Measurements from ENCODE around the gene LRRFIP1. TPM values are rescaled to one million over a fixed set of nuclear protein-coding genes. Genes with fewer than 3 reads are reported as not detected.

LRRFIP1 gene
- total and polyA plus RNA-seq, 10 of the 15 experiments (the other 5 are each of a cell fraction or from before 2014, with no cell fraction given) = 36.2 to 120 (median 74.3) TPM

- TF ChIP-seq RUNX3 (IDR thresholded peaks at IDR 0.05; ENCODE audit: low read length) (no peak), IRF3 (IDR thresholded peaks at IDR 0.05) (no peak), SRF (IDR thresholded peaks at IDR 0.05; ENCODE audit: low read depth in 2 of 2, low read length in 2 of 2) (no peak), WRNIP1 (IDR thresholded peaks at IDR 0.05; ENCODE audit: borderline replicate concordance, low read depth, low read length) (no peak), CTCF (IDR thresholded peaks at IDR 0.05 in 2 of 3, conservative IDR thresholded peaks at IDR 0.05 in 1 of 3; ENCODE audit: control insufficient read depth in 2 of 3, extremely low read depth in 1 of 3, insufficient read depth in 1 of 3, low read depth in 3 of 3, low read length in 3 of 3) (no peak), RELB (IDR thresholded peaks at IDR 0.05; ENCODE audit: low read depth) (no peak), KDM1A (IDR thresholded peaks at IDR 0.05; ENCODE audit: borderline replicate concordance) (no peak), POLR2A (IDR thresholded peaks at IDR 0.05; ENCODE audit: low read depth, low read length) (peak; percentile 45; the same call in 1 of the 2 replicates), SIX5 (IDR thresholded peaks at IDR 0.05; ENCODE audit: low read depth, low read length, severe bottlenecking) (no peak), RFX5 (IDR thresholded peaks at IDR 0.05; ENCODE audit: low read depth, low read length) (no peak), HSF1 (IDR thresholded peaks at IDR 0.05; ENCODE audit: low read depth, low read length) (no peak), ATF7 (IDR thresholded peaks at IDR 0.05; ENCODE audit: low read depth) (no peak), RAD21 (IDR thresholded peaks at IDR 0.05; ENCODE audit: insufficient read depth, low read depth, low read length) (no peak)
Measured at GRCh38 chr2:237712477-237713377, 85.3 kb downstream of the LRRFIP1 start (continued).

Data from GM12878 (cell line).